Muscle of leg (tissue), 11 donors: ENCODE data around the gene PRKCA. TPM values are rescaled to one million over a fixed set of nuclear protein-coding genes. Genes with fewer than 3 reads are reported as not detected.

Experiments
- DNase-seq: peaks from one replicate; pipeline ENCODE4 v3.0.0; 2013
- H3K27ac ChIP-seq: one replicate; pipeline ENCODE4 v1.5.1; 2013; ENCODE audit warnings: mild to moderate bottlenecking, low read length, control low read depth
- H3K27me3 ChIP-seq: one replicate; pipeline ENCODE4 v1.6.1; 2013; ENCODE audit warnings: low read length; ENCODE audit not compliant: control insufficient read depth, insufficient read depth
- H3K36me3 ChIP-seq: one replicate; pipeline ENCODE4 v1.6.1; 2013; ENCODE audit warnings: low read length; ENCODE audit not compliant: control insufficient read depth, insufficient read depth
- H3K4me1 ChIP-seq: one replicate; pipeline ENCODE4 v1.6.1; 2013; ENCODE audit warnings: low read length; ENCODE audit not compliant: control insufficient read depth, insufficient read depth
- H3K4me3 ChIP-seq: one replicate; pipeline ENCODE4 v1.5.1; 2013; ENCODE audit warnings: low read length, control low read depth
- H3K9me3 ChIP-seq: replicated peaks from 2 replicates; pipeline ENCODE4 v1.6.1; 2013; ENCODE audit warnings: low read depth, low read length; ENCODE audit not compliant: control insufficient read depth
- WGBS: methylation state at CpG from one replicate; pipeline ENCODE4 v1.1.5; 2013; ENCODE audit warnings: missing lambda C conversion rate; ENCODE audit not compliant: insufficient coverage; 5-methylcytosine and 5-hydroxymethylcytosine counted together
- polyA plus RNA-seq, 8 donors: library from polyadenylated mRNA; unstranded; fragments of 120-200 nt; gene quantifications; one replicate each; pipeline versions ENCODE4 v1.2.1 to v1.2.3, GENCODE V29; 2013; ENCODE audit warnings: inconsistent platforms in 1 of 8, low replicate concordance in 1 of 8; ENCODE audit not compliant: insufficient read length in 8 of 8, insufficient read depth in 1 of 8
- total RNA-seq: library from RNA; stranded (reverse); fragments of 120-200 nt; gene quantifications from one replicate; pipeline ENCODE4 v1.2.4, GENCODE V29; 2013

Gene PRKCA
- total and polyA plus RNA-seq, 9 donors: 2.3 to 6.5 (median 3.5) TPM

DNA sequence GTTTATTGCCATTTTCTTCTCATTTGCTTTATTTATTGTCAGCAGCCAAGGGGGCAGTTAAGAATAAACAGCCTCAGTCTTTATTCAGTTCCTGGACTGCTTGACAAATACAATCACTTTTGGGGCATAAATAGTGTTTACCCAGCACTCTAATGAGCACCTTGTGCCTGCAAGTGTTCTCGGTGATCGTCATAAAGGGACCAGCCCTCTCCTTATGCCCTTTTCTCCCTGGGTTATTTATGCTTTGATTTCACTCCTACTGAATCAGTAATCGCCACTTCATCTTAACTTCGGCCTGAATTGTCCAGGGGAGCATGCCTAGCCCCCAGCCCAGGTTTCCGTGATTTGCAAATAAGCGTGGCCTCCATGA, 476.8 kb downstream of the PRKCA start:
- Histone ChIP-seq H3K4me3 (no peak overlapping the region), H3K4me1 (peaks cover 5% of the 10 kb centered on the region), H3K9me3 (no peaks in the 10 kb centered on the region), H3K27ac (no peak overlapping the region), H3K36me3 (no peaks in the 10 kb centered on the region), H3K27me3 (no peaks in the 10 kb centered on the region)
- WGBS: 82% methylated on average over 6 of the region's 6 CpGs
- no peak for DNase-seq

DNA sequence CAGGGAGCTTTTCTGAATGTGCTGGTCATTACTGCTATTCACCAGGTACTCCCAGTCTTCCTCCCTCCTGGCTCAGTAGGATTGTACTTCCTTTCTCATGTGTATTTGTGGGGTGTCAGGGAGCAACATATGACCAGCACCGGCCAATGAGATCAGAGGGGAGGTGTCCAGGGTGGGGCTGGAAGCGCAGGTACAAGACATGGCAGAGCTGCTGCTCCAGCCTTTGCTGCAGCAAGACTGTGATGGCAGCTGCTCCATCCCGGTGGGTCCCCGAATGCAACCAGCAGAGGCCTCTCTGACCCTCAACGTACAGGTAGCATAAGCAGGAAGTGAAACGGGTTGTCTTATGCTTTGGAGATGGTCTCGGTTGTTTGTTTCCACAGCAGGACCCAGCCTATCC, 478.7 kb downstream of the PRKCA start:
- no peak for DNase-seq
- WGBS: 84% methylated on average over 4 of the region's 7 CpGs
- H3K4me3 ChIP-seq: no peak overlapping the region
- H3K27me3 ChIP-seq: no peaks in the 10 kb centered on the region
- H3K36me3 ChIP-seq: no peaks in the 10 kb centered on the region
- H3K27ac ChIP-seq: no peak overlapping the region
- H3K9me3 ChIP-seq: no peaks in the 10 kb centered on the region
- peaks cover 5% of the 10 kb centered on the region for H3K4me1 ChIP-seq

DNA sequence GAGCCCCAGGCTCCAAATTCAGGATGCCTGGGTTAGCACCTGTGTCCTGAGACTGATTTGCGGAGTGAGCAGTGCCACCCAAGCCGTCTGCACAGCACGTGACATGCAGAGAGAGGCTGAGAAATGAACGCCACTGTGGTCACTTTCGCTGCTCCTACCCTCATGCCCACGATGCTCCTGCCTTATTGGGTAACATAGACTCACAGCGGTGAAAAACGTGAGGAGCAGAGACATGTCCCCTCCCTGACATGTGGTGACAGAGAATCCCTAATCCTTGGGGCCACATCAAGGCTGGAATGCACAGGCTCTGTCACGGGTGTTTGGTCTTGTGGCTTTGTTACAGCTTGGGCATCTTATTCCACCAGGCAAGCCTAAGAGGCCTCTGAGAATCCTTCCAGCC, 480.4 kb downstream of the PRKCA start:
- Histone ChIP-seq H3K27ac (no peak overlapping the region), H3K27me3 (no peaks in the 10 kb centered on the region), H3K9me3 (no peaks in the 10 kb centered on the region), H3K4me3 (no peak overlapping the region), H3K36me3 (no peaks in the 10 kb centered on the region), H3K4me1 (peaks cover under 1% of the 10 kb centered on the region)
- DNase-seq: no peak
- WGBS: 79% methylated on average over 9 of the region's 9 CpGs

DNA sequence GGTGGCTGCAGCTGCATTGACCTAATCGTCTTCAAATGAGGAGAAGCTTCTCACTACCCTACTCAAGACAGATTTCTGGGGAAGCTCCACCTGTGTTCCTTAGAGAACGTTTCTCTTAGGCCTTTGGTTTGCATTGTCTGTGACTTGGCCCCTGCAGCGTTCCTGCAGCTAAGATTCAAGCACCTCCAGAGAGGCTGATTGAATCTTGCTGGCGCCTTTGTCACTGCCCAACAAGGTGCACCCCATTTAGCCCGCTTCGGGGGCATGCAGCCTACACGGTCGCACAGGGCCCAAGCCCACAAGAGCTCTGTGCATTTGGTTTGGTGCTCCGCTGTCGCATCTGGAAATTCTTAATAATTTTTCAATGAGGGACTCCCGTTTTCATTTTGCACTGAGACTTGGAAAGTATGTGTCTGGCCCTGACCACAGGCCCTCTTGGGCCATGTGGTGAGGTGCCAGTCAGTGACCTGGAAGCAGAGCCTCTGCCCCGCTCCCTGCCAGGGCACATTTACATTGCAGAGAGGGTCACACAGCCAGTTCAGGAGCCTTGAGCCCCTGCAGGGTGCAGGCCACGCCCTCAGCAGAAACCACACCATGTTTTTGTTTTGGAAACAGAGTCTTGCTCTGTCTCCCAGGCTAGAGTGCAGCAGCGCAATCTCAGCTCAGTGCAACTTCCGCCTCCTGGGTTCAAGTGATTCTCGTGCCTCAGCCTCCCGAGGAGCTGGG, 481.4 kb downstream of the PRKCA start:
- no peak overlapping the region for H3K4me3 ChIP-seq
- H3K27me3 ChIP-seq: no peaks in the 10 kb centered on the region
- no peak overlapping the region for H3K27ac ChIP-seq
- no peaks in the 10 kb centered on the region for H3K9me3 ChIP-seq
- no peaks in the 10 kb centered on the region for H3K36me3 ChIP-seq
- no peaks in the 10 kb centered on the region for H3K4me1 ChIP-seq
- no peak for DNase-seq
- WGBS: 80% methylated on average over 17 of the region's 17 CpGs

DNA sequence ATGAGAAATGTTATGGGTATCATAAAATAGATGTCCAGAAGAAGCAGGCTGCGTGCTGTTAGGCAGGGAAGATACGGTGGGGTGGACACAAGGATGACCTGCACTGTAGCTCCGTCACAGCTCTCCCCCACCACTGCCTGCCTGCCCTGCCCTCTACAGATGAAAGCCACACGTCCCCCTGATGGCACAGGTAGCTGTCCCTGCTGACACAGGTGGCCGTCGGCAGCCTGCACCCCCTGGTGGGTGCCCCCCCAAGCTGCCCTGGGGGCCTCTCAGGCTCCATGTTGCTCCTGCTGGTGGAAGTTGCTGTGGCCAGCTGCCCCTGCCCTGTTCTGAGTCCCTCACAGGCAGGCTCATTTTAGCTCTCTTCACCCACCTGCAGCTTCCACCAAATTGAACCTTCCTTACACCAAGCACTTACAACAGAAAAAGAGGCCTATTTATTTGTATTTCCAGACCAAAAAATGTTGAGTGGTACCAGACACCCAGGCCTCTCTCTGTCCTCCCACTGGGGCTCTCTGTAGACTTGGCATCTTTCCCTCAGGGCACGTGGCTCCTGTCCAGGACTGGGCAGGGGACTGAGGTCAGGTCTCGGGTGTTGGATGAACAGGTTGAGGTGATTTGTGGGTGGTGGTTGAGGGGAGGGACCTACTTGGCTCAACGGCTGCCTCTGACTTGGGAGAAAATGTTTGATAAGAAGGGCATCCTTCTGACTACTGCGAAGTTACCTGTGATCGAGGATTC, 482.4 kb downstream of the PRKCA start:
- 85% methylated on average over 7 of the region's 11 CpGs for WGBS
- Histone ChIP-seq H3K36me3 (no peaks in the 10 kb centered on the region), H3K27me3 (no peaks in the 10 kb centered on the region), H3K9me3 (no peaks in the 10 kb centered on the region), H3K4me1 (peaks cover 4% of the 10 kb centered on the region), H3K27ac (no peak overlapping the region), H3K4me3 (no peak overlapping the region)
- no peak for DNase-seq

DNA sequence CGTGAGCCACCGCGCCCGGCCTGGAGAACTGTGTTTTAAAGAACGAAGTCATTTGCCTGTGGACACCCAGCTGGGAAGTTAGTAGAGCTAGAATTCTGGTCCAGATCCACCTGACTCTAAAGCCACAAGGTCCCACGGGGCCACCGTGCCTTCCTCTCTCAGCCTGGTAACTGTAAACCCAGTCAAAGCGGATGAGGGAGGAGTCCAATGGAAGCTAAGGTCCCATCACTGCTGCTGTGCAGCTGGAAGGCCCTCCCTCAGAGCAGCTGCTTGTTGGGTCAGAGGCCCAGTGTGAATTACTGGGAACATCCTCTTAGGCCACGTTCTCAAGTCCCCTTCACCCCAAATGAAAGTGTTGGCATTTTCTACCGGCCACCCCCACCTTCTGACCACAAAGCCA, 483.7 kb downstream of the PRKCA start:
- 94% methylated on average over 3 of the region's 10 CpGs for WGBS
- H3K4me1 ChIP-seq: peaks cover 6% of the 10 kb centered on the region
- no peak for DNase-seq
- no peak overlapping the region for H3K27ac ChIP-seq
- no peaks in the 10 kb centered on the region for H3K9me3 ChIP-seq
- no peaks in the 10 kb centered on the region for H3K36me3 ChIP-seq
- no peak overlapping the region for H3K4me3 ChIP-seq
- H3K27me3 ChIP-seq: no peaks in the 10 kb centered on the region

DNA sequence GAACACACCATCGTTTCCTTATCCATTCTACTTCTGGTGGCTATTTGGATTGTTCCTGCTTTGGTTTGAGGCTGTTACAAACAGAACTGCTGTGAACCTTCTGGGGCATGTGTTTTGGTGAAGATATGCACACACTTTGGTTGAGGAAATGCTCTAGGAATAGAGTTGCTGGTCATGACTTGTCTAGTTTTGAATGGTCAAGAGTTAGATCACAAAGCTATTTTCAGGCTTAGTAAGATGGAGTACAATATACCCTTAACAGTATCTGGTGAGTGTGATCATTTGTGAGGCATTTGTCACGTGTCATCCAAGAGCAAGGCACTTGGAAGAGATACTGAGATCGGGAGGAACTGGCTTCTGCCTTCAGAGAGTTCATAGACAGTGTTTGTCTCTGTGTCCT, 485.5 kb downstream of the PRKCA start:
- H3K36me3 ChIP-seq: no peaks in the 10 kb centered on the region

DNA sequence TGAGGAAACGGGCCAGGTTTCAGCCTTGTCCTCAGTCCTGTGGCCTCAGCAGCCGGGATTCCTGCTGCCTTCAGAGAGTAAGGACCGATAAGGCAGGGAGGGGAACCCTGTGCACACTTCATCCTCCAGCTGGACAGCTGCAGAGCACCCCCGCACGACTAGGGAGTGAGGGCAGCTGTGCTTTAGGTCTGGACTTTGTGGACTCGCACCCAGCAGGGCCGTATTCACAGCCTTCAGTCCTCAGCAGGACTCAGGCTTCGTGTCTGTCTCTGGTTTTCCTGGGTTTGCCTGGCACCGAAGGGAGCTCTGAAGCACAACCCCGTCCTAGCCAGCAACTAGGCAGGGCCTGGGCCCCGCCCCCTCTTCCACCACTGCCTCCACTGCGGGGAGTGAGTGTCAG, 486.7 kb downstream of the PRKCA start:
- Histone ChIP-seq H3K9me3 (no peaks in the 10 kb centered on the region), H3K27me3 (no peaks in the 10 kb centered on the region), H3K27ac (no peak overlapping the region), H3K4me1 (peaks cover 6% of the 10 kb centered on the region), H3K36me3 (no peaks in the 10 kb centered on the region), H3K4me3 (no peak overlapping the region)
- WGBS: 51% methylated on average over 10 of the region's 12 CpGs
- no peak for DNase-seq

More for the DNA sequence above, 485.5 kb downstream of the PRKCA start:
- H3K27me3 ChIP-seq: no peaks in the 10 kb centered on the region
- H3K27ac ChIP-seq: no peak overlapping the region
- WGBS: 100% methylated on average over 1 of the region's 3 CpGs
- peaks cover 6% of the 10 kb centered on the region for H3K4me1 ChIP-seq
- H3K9me3 ChIP-seq: no peaks in the 10 kb centered on the region
- H3K4me3 ChIP-seq: no peak overlapping the region
- DNase-seq: no peak

DNA sequence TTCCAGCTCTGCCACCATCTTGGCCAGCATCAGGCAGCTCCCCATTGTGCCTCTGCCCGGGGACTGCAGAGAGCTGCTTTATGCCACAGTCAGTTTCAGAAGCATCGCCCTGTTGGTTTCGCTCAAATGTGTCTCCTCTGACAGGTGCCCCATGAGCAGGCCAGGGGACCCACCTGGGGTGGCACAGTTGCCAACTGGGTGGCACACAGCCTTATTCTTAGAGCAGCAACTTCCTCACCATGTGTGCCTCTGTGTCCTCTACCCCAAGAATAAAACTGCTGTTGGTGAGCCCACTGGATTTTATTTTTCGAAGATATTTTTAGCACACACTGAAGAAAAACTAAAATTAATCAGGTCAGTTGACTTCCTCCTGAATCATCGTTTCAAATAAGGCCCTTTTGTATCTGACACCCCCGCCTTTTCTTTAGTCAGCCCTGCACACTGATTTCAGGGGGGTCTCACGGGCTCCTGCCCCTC, 487.6 kb downstream of the PRKCA start:
- no peaks in the 10 kb centered on the region for H3K27me3 ChIP-seq
- peaks cover 6% of the 10 kb centered on the region for H3K4me1 ChIP-seq
- peak; percentile 15 for DNase-seq
- no peak overlapping the region for H3K4me3 ChIP-seq
- H3K27ac ChIP-seq: no peak overlapping the region
- no peaks in the 10 kb centered on the region for H3K9me3 ChIP-seq
- WGBS: 94% methylated on average over 4 of the region's 7 CpGs
- H3K36me3 ChIP-seq: no peaks in the 10 kb centered on the region

DNA sequence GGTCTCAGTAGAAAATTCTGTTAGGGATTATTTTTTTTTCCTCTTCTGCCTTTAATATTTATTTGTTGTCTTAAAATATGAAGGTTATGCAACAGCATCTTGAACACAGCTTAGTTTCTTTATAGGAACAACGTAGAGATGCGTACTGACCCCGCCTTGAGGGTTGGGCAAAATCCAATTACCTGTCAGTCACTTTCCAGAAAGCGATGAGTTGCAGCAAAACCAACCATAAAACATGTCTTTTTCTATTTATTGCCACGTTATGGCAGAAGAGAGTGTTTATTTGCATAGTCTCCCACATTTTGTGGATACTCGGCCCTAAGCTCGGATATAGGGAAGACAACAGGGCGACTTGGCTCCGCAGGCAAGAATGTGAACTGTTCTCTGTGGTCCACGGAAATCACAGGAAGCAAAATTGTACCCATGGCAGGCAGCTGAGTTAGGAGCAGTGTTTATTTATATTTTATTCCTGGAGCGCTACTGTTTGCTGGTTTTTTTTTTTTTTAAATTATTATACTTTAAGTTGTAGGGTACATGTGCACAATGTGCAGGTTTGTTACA, 488.2 kb downstream of the PRKCA start:
- H3K27ac ChIP-seq: no peak overlapping the region
- H3K4me1 ChIP-seq: peaks cover 6% of the 10 kb centered on the region
- no peak overlapping the region for H3K4me3 ChIP-seq
- no peaks in the 10 kb centered on the region for H3K27me3 ChIP-seq
- H3K36me3 ChIP-seq: no peaks in the 10 kb centered on the region
- no peak for DNase-seq
- H3K9me3 ChIP-seq: no peaks in the 10 kb centered on the region
- 88% methylated on average over 5 of the region's 11 CpGs for WGBS
